RWPE1 (cell line): ENCODE data around the gene PDE4D.

Experiments used
- CTCF ChIA-PET: fragments of 350-600 bp; sonication (Branson Sonifier 250); formaldehyde crosslinking; extraction: SDS; loops from one replicate; lab custom pipeline; 2021; lab: Yijun Ruan, JAX
- POLR2A ChIA-PET: fragments of 400-600 bp; formaldehyde crosslinking; extraction: SDS; loops from one replicate; lab custom pipeline; 2020; ENCODE audit warnings: antibody characterized with exemption; ENCODE audit not compliant: low non-redundant PET; lab: Yijun Ruan, JAX
- DNase-seq: peaks from one replicate; pipeline ENCODE4 v3.0.0; 2012; ENCODE audit warnings: low spot score
- H3K27ac ChIP-seq: fragments of 450-650 bp; 2 replicates; pipeline ENCODE4 v1.5.1; 2017
- TF ChIP-seq, protein P1 (sequence below): fragments of 450-650 bp; conservative IDR thresholded peaks from 2 replicates; pipeline ENCODE4 v1.5.1; 2017; ENCODE audit warnings: low read depth, mild to moderate bottlenecking

The PDE4D gene

DNA sequence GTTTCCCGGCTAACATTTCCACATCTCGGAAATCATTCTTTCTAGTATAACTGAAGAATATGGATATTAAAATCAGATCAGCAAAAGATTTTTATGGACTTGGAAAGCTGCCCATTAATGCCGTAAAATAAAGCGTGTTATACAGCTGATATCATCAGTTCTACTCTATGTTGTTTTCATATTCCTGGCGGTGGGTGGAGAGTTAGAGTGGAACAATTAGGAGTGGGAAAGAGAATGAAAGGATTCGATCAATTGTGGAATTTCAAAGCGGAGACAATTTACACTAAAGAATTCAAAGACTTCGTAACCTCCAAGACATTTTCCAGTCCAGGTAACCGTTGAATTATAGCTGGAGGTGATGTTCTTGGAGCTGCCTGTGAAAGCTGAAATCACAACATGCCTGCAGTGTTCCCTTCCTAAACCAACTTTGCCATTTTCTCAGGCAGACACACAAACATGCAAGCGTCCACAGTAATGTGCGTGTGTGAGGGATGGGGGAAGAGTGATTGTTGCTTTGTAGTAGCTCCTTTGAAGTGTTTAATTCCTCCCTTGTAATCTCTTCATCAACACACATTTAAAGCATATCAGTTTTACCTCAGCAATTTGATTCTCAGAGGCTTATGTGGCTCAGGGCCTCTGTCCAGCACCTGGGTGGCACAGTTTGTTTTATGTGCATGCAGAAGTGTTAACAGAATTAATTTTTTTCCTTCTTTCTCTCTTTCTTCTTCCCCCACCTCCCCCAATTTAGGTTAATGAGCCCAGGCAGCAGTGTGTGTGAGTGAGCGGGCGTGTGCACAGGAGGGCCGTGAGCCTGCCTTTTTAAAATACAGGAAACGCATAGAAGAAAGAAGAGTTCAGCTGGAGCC lies 766.6 kb downstream of the PDE4D start:
- CTCF ChIA-PET: interaction anchor here (1.2 kb wide), 1 partner anchor 11 kb away, joined by 3 read pairs; no protein-coding TSS in a partner anchor
- TF ChIP-seq, protein P1, sequence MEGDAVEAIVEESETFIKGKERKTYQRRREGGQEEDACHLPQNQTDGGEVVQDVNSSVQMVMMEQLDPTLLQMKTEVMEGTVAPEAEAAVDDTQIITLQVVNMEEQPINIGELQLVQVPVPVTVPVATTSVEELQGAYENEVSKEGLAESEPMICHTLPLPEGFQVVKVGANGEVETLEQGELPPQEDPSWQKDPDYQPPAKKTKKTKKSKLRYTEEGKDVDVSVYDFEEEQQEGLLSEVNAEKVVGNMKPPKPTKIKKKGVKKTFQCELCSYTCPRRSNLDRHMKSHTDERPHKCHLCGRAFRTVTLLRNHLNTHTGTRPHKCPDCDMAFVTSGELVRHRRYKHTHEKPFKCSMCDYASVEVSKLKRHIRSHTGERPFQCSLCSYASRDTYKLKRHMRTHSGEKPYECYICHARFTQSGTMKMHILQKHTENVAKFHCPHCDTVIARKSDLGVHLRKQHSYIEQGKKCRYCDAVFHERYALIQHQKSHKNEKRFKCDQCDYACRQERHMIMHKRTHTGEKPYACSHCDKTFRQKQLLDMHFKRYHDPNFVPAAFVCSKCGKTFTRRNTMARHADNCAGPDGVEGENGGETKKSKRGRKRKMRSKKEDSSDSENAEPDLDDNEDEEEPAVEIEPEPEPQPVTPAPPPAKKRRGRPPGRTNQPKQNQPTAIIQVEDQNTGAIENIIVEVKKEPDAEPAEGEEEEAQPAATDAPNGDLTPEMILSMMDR: no peak

DNA sequence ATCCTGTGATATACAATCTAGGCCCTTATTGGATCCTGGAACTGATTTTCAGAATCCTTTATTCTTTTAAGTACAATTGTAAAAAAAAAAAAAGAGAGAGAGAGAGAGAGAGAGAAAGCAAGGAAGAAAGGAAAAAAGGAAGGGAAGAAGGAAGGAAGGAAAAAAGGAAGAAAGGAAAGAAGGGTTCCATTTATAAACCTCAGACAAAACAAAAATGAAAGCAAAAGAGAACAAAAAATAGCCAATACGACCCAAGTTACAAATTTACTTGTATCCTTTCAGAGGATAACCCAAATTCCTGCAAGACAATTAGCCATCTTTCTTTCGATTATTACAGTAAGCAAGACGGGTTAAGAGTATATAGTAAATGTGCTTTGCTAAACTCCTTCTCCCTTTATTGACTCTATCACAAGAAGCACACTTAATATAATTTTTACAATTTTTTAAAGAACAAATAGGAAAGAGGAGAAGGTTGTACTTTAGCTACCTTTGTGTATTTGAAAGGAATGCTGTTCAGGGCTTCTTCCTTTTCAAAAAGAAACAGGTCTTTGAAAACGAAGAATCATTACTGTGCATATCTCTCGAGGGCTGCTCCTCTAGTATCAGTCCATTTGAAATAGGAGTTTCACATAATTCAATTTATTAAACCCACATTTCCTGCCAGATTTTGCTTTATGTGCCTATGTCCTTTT lies 767.4 kb downstream of the PDE4D start:
- CTCF ChIA-PET: no interaction called here
- TF ChIP-seq, protein P1: no peak
- no peak overlapping the region for H3K27ac ChIP-seq
- no peak for DNase-seq
- POLR2A ChIA-PET: no interaction called here

More for the DNA sequence above, 766.6 kb downstream of the PDE4D start:
- peak overlapping the region; percentile 4; the same call in 1 of the 2 replicates for H3K27ac ChIP-seq
- POLR2A ChIA-PET: no interaction called here
- DNase-seq: no peak

DNA sequence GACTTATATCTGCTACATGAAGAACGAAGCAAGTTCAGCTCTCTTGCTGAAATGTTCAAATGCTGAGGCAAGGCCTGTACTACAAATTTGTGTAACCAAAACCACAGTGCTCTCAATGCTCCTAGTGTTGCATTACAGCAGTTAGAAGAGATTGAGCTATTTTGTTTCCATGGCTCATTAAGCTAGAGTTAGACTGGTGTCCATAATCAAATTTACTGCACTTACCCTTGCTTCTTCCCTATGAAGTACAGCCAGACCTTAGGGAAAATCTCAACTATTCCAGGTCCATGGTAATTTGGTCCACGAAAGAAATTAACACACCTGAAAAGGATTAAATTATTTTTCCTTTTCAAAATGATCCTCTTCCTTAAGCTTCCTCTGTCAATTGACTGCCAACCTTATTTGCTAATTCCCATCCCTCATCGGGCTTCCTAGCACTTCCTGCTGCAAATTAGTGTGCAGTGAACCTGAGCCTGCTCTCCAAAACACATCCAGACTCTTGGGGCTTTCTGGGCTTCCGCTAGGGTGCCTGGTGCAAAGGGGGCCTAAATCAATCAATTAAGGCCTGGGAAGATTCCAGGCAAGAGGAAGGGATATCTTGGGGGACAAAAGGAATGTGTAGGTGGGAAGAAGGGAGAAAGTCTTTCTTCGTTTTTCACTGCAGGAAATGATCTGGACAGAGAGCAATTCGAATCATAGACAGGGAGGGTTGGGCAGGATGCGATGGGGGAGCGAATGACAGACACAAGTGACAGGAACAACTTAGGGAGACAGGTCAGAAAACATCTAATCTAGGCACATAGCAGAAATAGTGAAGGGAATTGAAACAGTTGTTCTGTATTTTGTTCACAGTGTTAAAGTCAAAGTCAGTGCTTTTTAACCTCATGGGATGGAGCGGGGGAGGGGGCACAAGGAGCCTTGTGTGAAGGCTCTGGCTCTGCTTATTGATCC lies 768.2 kb downstream of the PDE4D start:
- no peak for DNase-seq
- H3K27ac ChIP-seq: no peak overlapping the region
- TF ChIP-seq, protein P1: no peak
- ChIA-PET POLR2A (no interaction called here), CTCF (interaction anchor here (0.5 to 1.2 kb wide), 3 partner anchors 9 to 178 kb away, joined by 3 to 8 read pairs (median 3); no protein-coding TSS in a partner anchor)

DNA sequence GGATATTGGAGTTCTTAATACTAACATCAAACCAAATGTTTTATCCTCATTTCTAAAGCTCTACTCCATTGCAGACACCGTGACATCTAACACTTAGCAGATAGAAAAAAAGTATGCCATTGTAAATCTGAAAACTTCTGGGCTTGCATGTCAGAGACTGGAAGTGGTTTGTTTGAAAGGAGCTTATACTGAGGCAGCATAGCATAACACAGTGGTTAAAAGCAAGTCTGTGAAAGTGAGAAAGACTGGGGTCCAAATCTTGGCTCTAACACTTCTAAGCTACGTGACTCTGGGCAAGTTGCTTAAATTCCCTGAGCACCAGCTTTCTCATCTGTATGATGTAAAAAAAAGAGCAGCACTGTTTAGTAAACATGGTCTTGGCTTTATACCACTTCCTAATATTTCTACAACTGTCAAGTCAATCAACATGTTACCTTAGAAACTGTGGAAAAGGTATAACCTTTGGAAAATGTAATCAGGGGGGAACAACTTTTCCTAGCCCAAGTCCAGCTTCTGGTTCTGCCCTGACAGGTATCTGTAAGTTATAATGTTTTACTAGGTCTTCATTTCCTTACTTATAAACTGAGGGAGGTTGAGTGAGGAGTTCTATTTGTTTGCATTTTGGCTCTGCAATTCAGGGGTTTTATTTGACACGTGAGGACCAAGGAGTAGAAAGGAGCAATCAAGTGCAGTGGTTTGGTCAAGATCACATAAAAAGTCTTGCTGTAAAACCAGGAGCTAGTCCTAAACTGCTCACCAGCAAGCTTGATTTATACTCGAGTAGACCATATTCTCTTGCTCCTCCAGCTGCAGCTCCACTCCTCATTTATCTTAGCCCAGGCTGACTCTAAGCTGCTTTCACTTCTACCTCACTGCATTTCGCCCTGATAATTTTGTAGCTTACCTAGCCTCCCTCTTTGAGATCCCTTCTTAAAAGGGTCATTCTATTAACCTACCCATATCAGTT lies 769.6 kb downstream of the PDE4D start:
- CTCF ChIA-PET: interaction anchor here (1.2 kb wide), 1 partner anchor 8 kb away, joined by 8 read pairs; no protein-coding TSS in a partner anchor
- no peak overlapping the region for H3K27ac ChIP-seq
- no peak for DNase-seq
- TF ChIP-seq, protein P1: no peak
- POLR2A ChIA-PET: no interaction called here

DNA sequence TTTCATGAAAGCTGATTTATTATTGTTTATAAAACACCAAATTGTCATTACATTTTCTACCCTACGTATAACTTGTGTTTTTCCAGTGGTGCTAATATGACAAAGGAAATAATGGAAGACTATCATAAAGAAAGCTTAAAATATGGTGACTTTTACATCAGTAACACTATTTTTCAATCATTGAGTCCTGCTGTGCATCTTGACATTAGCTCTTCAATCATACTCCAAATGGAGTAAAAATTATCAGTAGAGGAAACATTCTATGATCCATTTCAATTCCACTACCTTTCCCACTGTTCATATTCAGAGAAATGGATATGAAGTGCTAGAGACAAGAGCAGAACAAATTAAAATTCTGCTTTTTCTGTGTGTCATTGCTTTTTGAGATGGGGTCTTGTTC lies 774.0 kb downstream of the PDE4D start:
- ChIA-PET CTCF (no interaction called here), POLR2A (no interaction called here)
- TF ChIP-seq, protein P1: no peak
- H3K27ac ChIP-seq: no peak overlapping the region
- no peak for DNase-seq
